MV-4-11 (cell line): Measurements from ENCODE around the gene TIMP2.
"Not testable (repeated sequence)": the region's sequence is repeated elsewhere in the genome, so short reads cannot be mapped to it uniquely, and the experiment has no call there.

Experiments
- DNase-seq: peaks from one replicate; lab custom pipeline; 2025; lab: John Stamatoyannopoulos, UW

The TIMP2 gene

DNA sequence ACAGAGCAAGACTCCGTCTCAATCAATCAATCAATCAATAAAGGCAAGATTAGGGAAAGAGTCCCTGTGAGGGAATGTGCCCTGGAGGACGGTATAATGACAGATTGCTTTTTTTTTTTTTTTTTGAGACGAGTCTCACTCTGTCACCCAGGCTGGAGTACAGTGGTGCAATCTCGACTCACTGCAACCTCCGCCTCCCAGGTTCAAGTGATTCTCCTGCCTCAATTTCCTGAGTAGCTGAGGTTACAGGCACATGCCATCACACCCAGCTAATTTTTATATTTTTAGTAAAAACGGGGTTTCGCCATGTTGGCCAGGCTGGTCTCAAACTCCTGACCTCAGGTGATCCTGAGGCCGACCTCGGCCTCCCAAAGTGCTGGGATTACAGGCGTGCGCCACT is 35.1 kb downstream of the TIMP2 start:
- not testable (repeated sequence) for DNase-seq

DNA sequence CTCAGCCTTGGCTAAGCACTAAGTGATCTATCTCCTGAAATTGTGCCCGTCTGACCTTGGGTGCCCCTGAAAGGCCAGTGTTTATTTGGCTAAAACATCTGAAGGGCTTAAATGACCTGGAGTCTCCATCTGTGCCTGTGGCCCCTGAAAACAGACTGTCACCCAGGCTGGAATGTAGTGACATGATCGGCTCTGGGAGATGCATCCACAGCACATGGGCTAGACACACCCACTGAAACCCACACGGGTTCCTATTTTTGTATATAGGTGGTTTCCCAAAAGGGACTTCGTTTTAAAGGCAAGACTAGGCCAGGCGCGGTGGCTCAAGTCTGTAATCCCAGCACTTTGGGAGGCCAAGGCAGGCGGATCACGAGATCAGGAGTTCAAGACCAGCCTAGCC is 35.7 kb downstream of the TIMP2 start:
- peak; percentile 76 for DNase-seq

DNA sequence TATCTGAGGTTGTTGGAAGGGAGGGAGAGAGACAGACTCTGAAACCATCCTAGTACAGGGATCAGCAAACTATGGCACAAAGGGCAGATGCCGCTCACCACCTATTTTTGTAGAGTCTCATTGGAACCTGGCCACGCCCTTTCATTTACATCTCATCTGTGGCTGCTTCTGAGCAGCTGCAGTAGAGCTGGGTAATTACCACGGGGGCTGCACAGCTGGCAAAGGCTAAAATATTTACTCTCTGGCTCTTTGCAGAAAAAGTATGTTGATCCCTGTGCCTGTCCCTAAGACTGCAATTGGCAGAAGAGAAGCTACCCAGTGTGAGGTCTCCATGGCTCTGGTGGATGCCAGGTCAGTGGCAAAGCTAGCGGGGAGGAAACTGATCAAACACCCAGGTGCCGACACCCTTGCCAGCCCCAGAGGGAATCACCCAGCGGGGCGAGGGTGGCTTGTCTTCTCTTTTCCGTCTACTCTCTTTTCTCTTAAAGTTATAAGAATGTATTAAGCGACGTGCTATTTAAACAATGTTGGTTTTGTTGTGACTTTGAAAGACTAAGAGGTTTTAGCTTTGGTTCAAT is 36.2 kb downstream of the TIMP2 start:
- no peak for DNase-seq

DNA sequence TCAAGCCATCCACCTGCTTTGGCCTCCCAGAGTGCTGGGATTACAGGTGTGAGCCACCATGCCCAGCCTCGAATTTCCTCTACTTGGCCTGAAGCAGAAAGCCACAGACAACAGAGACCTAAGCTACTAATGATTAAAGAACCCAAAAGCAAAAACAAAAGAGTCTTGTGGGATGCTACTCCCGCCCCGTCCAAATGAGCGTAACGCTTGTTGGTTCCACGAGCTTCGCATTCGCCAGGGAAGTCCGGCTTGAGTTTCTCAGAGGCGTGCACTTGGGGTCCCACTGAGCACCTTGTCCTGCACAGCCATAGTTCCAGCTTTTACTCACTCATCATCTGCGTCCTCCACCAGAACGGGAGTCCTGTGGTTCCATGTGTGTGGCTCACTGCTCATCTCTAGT is 38.2 kb downstream of the TIMP2 start:
- no peak for DNase-seq

DNA sequence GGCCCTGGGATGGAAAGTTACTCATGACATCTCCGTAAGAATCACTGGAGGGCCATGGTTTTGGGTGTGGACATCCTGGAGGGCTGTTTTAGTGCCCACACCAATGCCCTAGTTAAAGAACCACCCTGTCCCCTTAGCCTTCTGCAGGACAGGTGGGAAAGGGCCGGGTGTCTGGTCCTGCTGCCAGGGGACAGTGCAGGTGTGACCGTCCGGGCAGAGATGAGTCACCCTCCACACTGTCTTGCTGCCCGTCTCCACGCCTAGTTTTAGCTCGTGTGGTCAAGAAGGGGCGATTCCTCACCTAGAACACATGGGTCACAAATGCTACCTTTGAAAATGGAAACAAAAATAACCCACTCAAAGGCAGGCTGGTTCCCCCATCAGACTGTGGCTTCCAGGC is 39.2 kb downstream of the TIMP2 start:
- no peak for DNase-seq

DNA sequence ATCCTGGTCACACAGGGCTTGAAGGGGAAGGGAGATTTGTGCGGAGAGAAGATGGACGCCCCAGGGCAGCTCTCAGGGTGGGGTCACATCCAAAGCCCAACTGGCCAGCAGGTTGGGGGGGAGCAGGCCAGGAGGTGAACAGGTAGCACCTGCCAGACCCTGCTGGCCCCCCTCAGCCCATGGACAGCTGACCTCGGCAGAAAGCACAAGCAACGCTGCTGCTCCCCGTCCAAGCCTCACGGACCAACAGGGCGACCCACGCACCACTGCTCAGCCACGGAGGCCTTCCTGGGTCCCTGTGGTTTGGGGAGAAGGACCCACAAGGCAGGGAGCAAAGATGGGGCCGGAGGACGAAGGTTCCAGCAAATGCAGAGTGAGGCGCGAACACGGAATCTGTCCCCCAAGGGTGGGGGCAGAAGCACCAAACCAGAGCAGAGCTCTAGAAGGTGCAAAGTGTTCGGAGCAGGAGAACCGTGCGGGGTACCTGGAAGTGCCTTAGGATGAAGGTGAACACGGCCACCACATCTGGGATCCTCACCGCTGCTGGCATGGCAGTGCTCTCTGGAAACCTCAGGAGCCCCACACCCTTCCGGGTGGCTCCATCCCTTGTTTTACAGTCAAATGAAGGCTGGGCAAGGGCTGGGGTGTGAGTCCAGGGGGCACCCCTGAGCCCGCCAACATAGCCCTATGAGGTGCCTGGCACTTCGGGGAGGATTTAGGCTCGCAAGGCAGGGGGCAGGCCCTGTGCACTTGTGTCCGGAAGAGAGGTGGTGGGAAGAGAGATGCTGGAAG is 40.1 kb downstream of the TIMP2 start:
- DNase-seq: no peak

DNA sequence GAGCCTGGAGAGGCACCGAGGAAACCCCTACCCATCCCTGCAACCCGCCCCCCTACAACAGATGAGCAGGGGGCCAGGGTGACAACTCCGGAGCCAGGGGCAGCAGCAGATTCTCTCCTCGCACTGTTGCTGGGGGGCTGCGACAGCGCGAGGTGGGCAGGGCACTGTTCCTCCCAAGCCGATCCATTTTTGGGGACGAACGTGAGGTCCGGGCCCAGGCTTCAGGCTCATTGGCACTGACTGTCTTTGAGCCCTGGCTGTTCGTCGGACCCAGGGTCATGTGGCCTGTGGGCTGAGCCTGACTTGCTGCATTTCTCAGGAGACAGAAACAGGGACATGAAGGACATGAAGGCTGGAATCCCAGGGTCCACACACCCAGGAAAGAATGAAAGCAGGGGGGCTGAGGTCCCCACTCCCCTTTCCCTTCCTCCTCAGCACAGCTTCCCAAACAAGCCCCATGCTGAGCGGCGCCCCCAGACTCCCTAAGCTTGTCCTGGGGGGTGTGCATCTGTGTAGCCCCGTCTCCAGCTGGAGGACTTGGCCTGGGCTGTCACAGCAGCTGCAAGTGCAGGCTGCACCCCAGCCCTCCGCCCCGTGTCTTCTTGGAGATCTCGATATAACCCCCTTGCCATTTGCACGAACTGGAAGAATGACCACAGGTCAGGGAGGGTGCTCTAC is 40.9 kb downstream of the TIMP2 start:
- no peak for DNase-seq

DNA sequence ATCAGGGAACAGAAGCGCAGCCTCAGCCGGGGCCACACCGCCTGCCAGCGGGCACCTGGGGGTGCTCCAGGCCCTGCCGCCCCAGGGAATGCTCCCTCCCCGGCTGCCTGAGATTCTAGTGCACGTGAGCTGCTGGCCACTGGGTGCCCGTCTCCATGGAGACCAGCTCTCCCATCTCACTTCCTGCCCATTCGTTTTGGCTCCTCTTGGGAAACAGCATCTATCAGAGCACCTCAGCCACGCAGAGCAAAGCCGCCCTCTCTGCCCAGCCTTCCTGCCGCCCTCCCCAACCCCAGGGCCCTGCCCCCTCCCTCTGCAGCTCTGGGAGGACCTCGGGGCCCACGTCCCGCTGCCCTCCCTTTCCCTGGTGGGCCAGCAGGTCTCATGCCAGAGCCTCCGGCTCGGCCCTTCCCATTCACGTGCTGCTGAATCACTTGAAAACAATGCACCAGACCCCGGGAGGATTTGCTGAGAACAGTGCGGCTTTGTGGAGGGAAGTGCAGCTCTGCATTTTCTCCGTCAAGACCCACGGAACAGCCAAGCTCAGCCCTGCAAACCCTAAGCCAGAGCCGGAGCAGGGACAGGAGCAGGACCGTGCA is 41.6 kb downstream of the TIMP2 start:
- DNase-seq: peak; percentile 73

DNA sequence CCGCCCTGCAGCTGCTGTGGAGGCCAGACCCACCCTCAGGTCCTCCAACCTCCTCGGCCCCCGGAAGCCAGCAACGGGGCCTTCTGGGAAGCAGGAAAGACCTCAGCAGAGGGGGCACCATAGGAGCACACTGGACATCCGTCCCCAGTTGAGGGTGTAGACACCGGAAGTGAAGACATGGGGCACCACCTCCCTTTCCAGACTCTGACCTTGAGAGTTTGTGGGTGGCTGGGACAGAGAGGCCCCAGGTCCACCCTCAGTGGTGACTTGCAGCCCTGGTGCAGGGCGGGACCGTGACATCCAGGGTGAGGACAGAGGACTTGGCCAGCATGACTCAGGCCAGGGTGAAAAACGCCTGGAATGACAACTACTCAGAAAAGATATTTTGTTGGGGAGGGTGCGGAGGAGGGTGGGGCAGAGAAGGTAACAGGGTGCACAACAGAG is 42.1 kb downstream of the TIMP2 start:
- peak; percentile 66 for DNase-seq

DNA sequence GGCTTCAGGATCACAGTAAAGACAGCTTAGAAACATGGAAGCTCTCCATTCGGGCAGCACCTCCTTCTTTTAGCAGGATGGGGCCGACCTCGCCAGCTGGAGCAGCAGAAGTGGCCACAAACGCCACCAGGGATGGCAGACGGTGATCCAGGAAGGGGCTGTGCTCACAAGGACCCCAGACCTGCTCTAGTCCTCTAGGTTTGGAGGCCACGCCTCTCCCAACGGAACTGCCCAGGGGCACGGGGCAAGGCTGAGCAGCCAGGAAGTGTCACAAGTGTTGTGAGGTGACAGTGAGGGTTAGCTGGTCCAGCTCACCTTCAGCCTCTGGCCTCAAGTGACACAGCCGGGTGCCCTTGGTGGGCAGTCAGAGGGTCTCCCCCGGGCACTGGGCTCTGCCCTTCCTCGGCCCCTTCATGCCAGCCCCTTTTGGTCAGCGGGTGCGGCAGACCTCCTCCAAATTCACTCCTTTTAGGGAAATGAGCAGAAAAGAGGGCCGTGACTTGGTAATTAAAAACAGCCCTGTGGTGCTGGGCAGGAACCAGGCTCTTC is 42.6 kb downstream of the TIMP2 start:
- no peak for DNase-seq

DNA sequence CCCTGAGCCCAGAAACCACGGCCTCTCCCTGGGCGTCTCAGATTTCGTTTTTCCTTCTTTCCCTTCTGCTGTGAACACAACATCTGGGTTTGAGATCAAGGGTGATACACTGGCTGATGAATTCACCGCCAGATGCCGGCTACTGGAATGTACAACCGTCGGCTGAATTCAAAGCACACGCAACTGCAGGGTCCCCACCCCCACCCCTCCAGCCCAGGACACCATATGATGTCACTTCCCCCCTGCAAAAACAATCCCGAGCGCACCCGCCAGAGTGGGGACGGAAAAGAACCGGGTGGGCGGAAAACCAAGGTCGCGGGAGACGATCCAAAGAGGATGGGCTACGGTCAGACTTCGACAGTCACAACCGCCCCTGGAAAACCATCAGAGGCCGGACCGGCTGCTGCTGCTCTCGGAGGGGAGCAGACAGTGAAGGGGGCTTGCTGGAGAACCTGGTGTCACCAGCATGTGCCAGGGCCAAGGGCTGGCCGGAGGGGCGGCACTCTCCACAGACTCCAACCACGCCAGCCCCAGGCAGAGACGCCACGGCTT is 45.5 kb downstream of the TIMP2 start:
- DNase-seq: peak; percentile 71

DNA sequence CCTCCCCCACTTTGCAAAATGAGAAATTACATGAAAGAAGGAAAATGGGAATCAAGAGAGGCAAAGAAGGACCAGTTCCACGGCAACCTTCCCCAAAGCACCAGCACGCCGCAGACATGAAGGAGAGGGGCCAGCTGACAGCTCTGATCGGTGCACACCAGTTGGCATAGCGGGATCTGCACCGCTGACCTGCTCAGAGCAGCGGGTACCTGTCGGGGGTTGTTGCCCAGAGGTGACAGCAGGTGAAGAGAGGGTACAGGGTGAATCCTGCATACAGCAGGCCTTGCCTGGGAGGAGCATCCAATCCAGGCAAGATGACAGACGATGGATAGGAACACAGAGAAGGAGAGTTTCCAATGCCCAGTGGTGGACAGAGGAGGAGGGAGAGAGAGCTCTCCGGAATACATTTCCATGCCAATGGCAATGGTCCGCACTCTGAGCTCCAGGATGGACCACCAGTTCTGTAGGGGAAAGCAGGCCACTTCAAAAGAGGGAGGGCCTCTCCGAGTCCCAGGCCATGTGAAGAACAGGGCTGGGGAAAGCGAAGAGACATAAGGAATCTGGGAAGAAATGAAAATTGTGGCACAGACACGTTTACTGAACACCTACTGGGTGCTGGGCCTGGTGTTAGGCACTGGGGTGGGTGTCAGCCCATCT is 46.2 kb downstream of the TIMP2 start:
- no peak for DNase-seq

DNA sequence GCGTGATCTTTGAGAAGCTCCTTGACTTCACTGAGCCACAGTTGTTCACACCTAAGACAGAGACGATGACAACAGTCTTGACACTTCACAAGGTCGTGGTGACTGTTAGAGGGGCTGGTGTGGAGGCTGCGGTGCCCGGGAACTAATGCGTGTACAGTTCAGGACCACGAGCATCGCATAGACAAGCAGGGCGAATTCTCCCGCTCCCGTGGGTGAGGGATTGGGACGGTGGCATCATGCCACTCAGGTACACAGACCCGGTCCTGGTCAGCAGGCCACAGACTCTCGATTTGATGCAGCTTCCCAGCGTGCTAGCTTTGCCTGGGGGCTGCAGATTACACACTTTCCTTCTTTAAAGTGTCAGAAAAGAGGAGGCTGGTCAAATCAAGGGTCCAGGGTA is 46.9 kb downstream of the TIMP2 start:
- DNase-seq: no peak

DNA sequence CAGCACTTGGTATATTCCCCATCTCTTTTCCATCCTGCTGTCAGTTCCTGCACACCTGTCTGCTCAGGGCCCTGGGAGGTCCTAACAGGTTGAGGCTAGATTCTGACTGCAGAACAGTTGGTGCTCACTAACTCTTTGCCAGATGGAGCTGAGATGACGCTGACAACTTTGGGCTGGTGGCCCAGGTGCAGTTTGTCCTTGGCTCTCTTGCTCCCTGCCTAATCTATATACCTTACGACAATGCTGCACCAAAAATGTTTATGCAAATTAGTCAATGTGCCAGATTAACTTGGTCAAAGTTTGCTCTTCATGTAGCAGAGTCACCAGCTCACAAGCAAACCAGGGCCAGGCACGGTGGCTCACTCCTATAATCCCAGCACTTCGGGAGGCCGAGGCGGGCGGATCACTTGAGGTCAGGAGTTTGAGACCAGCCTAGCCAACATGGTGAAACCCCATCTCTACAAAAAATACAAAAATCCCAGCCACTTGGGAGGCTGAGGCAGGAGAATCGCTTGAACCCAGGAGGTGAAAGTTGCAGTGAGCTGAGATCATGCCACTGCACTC is 48.2 kb downstream of the TIMP2 start:
- not testable (repeated sequence) for DNase-seq

DNA sequence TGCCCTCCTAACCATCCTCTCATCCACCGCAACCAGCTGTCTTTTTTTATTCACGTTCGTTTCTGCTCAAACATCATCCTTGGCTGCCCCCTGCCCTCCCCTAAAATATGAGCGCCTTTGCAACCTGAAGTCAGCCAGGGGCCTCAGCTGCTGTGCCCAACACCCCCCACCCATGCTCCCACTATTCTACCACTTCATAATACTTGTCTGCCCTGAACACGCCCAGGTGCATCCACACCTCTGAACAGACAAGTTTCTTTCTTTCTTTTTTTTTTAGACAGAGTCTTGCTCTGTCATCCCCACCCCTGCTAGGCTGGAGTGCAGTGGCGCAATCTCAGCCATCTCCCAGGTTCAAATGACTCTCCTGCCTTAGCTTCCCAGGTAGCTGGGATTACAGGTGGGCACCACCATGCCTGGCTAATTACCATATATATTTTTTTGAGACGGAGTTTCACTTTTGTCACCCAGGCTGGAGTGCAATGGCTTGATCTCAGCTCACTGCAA is 49.0 kb downstream of the TIMP2 start:
- no peak for DNase-seq

DNA sequence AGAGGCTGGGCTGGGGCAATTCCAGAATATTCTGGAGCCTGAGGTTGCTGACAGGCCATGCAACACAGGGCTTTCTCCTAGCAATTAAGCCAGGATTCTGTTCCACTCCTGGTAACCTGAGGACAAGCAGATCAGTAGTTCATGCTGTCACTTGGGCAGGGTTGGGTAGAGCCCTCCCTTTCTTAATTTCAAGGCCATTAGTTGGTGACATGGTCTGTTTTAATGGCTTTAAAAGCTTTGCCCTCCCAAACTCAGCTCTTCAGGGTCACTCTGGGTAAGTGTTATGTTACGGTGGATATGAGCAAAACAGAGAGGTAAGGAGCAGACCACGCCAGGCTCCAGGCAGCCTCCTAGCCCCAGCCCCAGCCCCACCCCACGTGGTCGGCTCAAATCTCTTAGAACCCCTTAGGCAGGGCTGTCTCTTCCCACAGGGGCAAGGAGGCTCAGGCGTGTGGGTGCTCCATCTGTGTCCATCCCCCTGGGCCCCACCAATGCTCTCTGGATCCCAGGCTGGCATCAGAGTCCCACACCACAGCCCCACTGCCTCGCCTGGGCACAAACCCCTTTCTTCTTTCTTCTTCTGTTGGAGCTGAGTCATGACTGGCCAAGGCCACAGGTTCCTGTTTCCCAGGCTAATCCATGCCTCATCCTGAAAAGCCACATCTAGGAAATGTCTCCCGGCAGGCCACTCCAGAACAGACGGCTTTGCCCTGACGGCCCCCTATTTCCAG is 49.7 kb downstream of the TIMP2 start:
- DNase-seq: peak; percentile 53

DNA sequence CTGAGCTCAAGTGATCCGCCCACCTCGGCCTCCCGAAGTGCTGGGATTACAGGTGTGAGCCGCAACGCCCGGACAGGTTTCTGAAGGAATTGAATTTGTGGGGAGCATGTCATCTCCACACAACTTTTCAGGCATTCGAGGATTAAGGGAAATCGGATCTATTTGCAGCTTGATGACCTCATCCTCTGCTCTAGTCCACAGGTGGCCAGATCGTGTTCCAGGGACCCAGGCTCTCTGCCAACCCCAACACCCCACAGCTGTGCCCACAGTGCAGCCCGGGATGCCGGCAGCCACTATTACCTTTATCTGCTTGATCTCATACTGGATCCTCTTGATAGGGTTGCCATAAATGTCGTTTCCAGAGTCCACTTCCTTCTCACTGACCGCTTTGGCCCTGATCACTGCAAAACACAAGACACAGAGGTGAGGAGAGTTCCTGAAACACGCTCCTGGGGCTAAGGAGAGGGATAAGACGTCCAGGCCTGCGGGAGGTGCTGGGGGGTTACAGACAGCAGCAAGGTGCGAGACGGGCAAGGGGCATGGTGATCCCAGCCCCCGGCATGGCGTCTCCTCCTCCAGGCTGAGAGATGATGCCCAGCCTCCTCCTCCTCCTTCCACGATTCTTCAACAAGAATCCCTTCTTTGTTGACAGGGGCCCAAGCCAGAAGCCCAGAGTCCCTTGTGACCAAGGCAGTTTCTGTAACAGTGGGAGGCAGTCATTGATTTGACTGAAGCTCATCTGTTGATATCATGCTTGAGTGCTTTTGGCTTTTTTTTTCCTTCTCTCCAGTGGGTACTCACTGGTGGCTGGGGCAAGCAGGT is 51.5 kb downstream of the TIMP2 start:
- DNase-seq: no peak

DNA sequence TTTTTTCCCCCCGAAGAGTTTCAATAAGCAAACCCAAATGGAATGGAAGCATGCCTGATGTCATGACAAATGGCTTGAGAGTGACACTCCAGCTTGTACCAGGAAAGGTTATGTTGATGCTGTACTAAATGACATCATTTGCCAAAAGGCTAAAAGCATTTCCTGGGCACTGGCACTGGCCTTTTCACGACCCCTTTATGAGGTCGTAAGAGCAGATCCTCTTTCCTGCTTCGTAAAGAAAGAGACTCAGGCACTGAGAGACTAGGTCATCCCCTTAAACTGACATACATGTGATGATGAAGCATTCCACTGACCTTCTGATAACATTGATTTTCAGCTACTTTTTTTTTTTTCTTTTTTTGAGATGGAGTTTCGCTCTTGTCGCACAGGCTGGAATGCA is 52.7 kb downstream of the TIMP2 start:
- DNase-seq: peak; percentile 53

DNA sequence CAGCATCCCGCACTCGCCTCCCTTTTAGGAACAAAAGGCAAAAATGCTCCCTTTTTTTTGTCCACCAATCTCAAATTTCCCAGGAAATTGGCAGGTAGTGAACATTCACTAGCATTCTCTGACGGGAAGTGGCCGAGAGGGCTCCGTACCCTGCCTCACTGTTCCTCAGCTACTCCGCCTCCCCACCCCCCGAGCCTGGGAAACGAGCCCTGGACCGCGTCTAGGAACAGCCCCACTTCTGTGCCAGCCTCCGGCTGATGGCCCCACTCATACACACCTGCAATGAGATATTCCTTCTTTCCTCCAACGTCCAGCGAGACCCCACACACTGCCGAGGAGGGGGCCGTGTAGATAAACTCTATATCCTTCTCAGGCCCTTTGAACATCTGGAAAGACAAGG is 54.6 kb downstream of the TIMP2 start:
- no peak for DNase-seq

DNA sequence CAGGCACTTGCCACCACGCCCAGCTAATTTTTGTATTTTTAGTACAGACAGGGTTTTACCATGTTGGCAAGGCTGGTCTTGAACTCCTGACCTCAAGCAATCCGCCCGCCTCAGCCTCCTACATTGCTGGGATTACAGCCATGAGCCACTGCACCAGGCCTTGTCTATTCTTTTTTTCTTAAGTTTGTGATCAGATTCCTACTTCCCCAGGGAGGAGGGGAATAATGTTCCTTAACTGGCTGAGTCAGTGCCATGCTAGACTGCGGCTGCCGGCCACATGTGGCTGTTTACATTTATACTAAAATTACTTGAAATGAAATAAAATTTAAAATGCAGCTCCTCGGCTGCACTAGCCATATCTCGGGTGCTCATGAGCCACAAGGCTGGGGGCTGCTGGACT is 56.8 kb downstream of the TIMP2 start:
- no peak for DNase-seq
